HG03159 (cell line): Measurements from ENCODE around the gene FBXO30.

Source experiments
- ATAC-seq: cut with Tn5 transposase; IDR thresholded peaks from one replicate; pipeline ENCODE4 v1.9.1; 2021; ENCODE audit warnings: mild to moderate bottlenecking, moderate library complexity; ENCODE audit not compliant: unreplicated experiment

The FBXO30 gene

GRCh38 chr6:145814501-145815308 is at the start of gene FBXO30:
Gene FBXO30, minus strand, starts transcription at chr6:145814795. Its CDS starts 8,390 bp downstream, at chr6:145806405.
- peak; percentile 74 for ATAC-seq

- peak; percentile 51 for ATAC-seq
These were observed 49.5 kb upstream of the FBXO30 start for GRCh38 chr6:145863988-145864616.

GRCh38 chr6:145863366-145863765 is 48.8 kb upstream of the FBXO30 start:
- no peak for ATAC-seq

- no peak for ATAC-seq
These were observed 46.0 kb upstream of the FBXO30 start for GRCh38 chr6:145860562-145860961.

GRCh38 chr6:145850671-145851070 is 36.1 kb upstream of the FBXO30 start:
- ATAC-seq = no peak

GRCh38 chr6:145848541-145848940 is 33.9 kb upstream of the FBXO30 start:
- ATAC-seq = no peak

- ATAC-seq = no peak
These were observed 31.0 kb upstream of the FBXO30 start for GRCh38 chr6:145845557-145845956.

GRCh38 chr6:145844933-145845540 is 30.4 kb upstream of the FBXO30 start:
- ATAC-seq = no peak

GRCh38 chr6:145842693-145843546 is 28.3 kb upstream of the FBXO30 start:
- no peak for ATAC-seq

GRCh38 chr6:145841668-145842067 is 27.1 kb upstream of the FBXO30 start:
- no peak for ATAC-seq

GRCh38 chr6:145839653-145840052 is 25.1 kb upstream of the FBXO30 start:
- no peak for ATAC-seq

GRCh38 chr6:145838305-145838704 is 23.7 kb upstream of the FBXO30 start:
- ATAC-seq = no peak

- no peak for ATAC-seq
These were observed 22.2 kb upstream of the FBXO30 start for GRCh38 chr6:145836772-145837171.

- no peak for ATAC-seq
These were observed 21.6 kb upstream of the FBXO30 start for GRCh38 chr6:145836170-145836569.

GRCh38 chr6:145830612-145831011 is 16.0 kb upstream of the FBXO30 start:
- no peak for ATAC-seq

- no peak for ATAC-seq
These were observed 15.4 kb upstream of the FBXO30 start for GRCh38 chr6:145829950-145830349.

- ATAC-seq = no peak
These were observed 14.5 kb upstream of the FBXO30 start for GRCh38 chr6:145829102-145829501.

GRCh38 chr6:145824344-145824743 is 9.7 kb upstream of the FBXO30 start:
- no peak for ATAC-seq

- peak; percentile 56 for ATAC-seq
These were observed 8.8 kb upstream of the FBXO30 start for GRCh38 chr6:145823328-145823944.

- no peak for ATAC-seq
These were observed 7.9 kb upstream of the FBXO30 start for GRCh38 chr6:145822456-145822855.

GRCh38 chr6:145819994-145820393 is 5.4 kb upstream of the FBXO30 start:
- ATAC-seq = no peak
